ENCODE measurements around the gene WDR43.

- TF ChIP-seq, protein P1, sequence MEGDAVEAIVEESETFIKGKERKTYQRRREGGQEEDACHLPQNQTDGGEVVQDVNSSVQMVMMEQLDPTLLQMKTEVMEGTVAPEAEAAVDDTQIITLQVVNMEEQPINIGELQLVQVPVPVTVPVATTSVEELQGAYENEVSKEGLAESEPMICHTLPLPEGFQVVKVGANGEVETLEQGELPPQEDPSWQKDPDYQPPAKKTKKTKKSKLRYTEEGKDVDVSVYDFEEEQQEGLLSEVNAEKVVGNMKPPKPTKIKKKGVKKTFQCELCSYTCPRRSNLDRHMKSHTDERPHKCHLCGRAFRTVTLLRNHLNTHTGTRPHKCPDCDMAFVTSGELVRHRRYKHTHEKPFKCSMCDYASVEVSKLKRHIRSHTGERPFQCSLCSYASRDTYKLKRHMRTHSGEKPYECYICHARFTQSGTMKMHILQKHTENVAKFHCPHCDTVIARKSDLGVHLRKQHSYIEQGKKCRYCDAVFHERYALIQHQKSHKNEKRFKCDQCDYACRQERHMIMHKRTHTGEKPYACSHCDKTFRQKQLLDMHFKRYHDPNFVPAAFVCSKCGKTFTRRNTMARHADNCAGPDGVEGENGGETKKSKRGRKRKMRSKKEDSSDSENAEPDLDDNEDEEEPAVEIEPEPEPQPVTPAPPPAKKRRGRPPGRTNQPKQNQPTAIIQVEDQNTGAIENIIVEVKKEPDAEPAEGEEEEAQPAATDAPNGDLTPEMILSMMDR (conservative IDR thresholded peaks at IDR 0.05): no peak
- TF ChIP-seq ZFX (IDR thresholded peaks at IDR 0.05): no peak
These were observed 102.9 kb downstream of the WDR43 start for GRCh38 chr2:28997237-28997846.
